DMS 273 treated with DMSO at 0.1 percent for 48 hours (cell line): ENCODE results near the gene DOK4.

Experiments
- DNase-seq: peaks from one replicate; lab custom pipeline; 2025; lab: John Stamatoyannopoulos, UW

The DOK4 gene

GRCh38 chr16:57518922-57519321, 32.6 kb upstream of the DOK4 start:
- DNase-seq = no peak

GRCh38 chr16:57518520-57518919, 32.2 kb upstream of the DOK4 start:
- DNase-seq = no peak

GRCh38 chr16:57517397-57518367, 31.4 kb upstream of the DOK4 start:
- no peak for DNase-seq

- DNase-seq = no peak
These were observed 30.5 kb upstream of the DOK4 start for GRCh38 chr16:57516773-57517172.

GRCh38 chr16:57516176-57516725, 30.0 kb upstream of the DOK4 start:
- DNase-seq = peak; percentile 72

- no peak for DNase-seq
These were observed 28.7 kb upstream of the DOK4 start for GRCh38 chr16:57514791-57515600.

GRCh38 chr16:57514371-57514770, 28.1 kb upstream of the DOK4 start:
- DNase-seq = no peak

GRCh38 chr16:57513371-57514102, 27.2 kb upstream of the DOK4 start:
- no peak for DNase-seq

GRCh38 chr16:57512296-57513001, 26.2 kb upstream of the DOK4 start:
- no peak for DNase-seq

GRCh38 chr16:57510016-57510871, 24.0 kb upstream of the DOK4 start:
- no peak for DNase-seq

- no peak for DNase-seq
These were observed 23.1 kb upstream of the DOK4 start for GRCh38 chr16:57509231-57509923.

- no peak for DNase-seq
These were observed 21.7 kb upstream of the DOK4 start for GRCh38 chr16:57508035-57508425.

- peak; percentile 55 for DNase-seq
These were observed 21.1 kb upstream of the DOK4 start for GRCh38 chr16:57507136-57508034.

GRCh38 chr16:57505169-57505568, 18.9 kb upstream of the DOK4 start:
- no peak for DNase-seq

- DNase-seq = no peak
These were observed 18.2 kb upstream of the DOK4 start for GRCh38 chr16:57504491-57504890.

- DNase-seq = no peak
These were observed 17.7 kb upstream of the DOK4 start for GRCh38 chr16:57504001-57504400.

GRCh38 chr16:57503366-57503765, 17.1 kb upstream of the DOK4 start:
- DNase-seq = no peak

- DNase-seq = no peak
These were observed 15.9 kb upstream of the DOK4 start for GRCh38 chr16:57502048-57502775.
